HepG2 (cell line): Measurements from ENCODE around the gene TAGLN2. TPM values are rescaled to one million over a fixed set of nuclear protein-coding genes. Genes with fewer than 3 reads are reported as not detected.

Experiments
- ATAC-seq: fragments of 200-7000 bp; cut with Tn5 transposase; 3 replicates; pipeline ENCODE4 v1.9.1; 2020; ENCODE audit warnings: mild to moderate bottlenecking, moderate library complexity
- BruUV-seq: library from RNA; stranded (reverse); fragments of 400-500 nt; replicated peaks from 2 replicates; lab custom pipeline; 2021; lab: Mats Ljungman, UMichigan
- CTCF ChIA-PET: fragments of 300-600 bp; formaldehyde crosslinking; extraction: SDS; loops from one replicate; lab custom pipeline; 2021; ENCODE audit warnings: low total read pairs, inconsistent platforms, low intra/inter-chr PET ratio; lab: Yijun Ruan, JAX
- POLR2A ChIA-PET: fragments of 350-600 bp; sonication (Branson Sonifier 250); formaldehyde crosslinking; loops from one replicate; lab custom pipeline; 2020; ENCODE audit warnings: antibody characterized with exemption, inconsistent platforms; lab: Yijun Ruan, JAX
- DNase-seq: peaks from one replicate; pipeline ENCODE4 v3.0.0-alpha.2; 2015; ENCODE audit warnings: low spot score
- FAIRE-seq: peaks from 3 replicates; lab custom pipeline; 2011; peaks lifted over from hg19 to GRCh38; lab: Jason Lieb, UNC
- H2AFZ ChIP-seq: one replicate; pipeline ENCODE4 v1.6.1; 2011; ENCODE audit warnings: low read length, inconsistent platforms
- H3K27ac ChIP-seq: fragments of 300-600 bp; 3 replicates; pipeline ENCODE4 v1.8.0; 2011; ENCODE audit warnings: mixed run types, mild to moderate bottlenecking, mixed read lengths, low read length, inconsistent platforms; ENCODE audit not compliant: insufficient read depth; ENCODE audit errors: extremely low read length
- H3K27me3 ChIP-seq, 2 experiments: fragments of 200-600 bp in 1 of 2; 2 replicates in 1 of 2; 3 replicates in 1 of 2; pipeline versions ENCODE4 v1.6.0 to v1.8.0; 2011; ENCODE audit warnings: low read length in 2 of 2, mild to moderate bottlenecking in 2 of 2, moderate library complexity in 2 of 2, inconsistent platforms in 1 of 2; ENCODE audit not compliant: insufficient read depth in 2 of 2, control insufficient read depth in 1 of 2
- H3K36me3 ChIP-seq, 2 experiments: fragments of 200-600 bp in 1 of 2; replicated peaks in 1 of 2; 2 replicates in 1 of 2; 3 replicates in 1 of 2; pipeline versions ENCODE4 v1.5.1 to v1.8.0; 2011; ENCODE audit warnings: low read length in 2 of 2, inconsistent platforms in 1 of 2; ENCODE audit not compliant: insufficient read depth in 2 of 2, control insufficient read depth in 1 of 2
- H3K4me1 ChIP-seq: 2 replicates; pipeline ENCODE4 v1.5.1; 2012; ENCODE audit warnings: low read length, inconsistent platforms; ENCODE audit not compliant: insufficient read depth
- H3K4me2 ChIP-seq: 2 replicates; pipeline ENCODE4 v1.6.0; 2011; ENCODE audit warnings: low read depth, low read length, inconsistent platforms
- H3K4me3 ChIP-seq, 3 experiments: fragments of 200-600 bp in 1 of 3; sonication (generic), shearing (Covaris generic) in 1 of 3; replicated peaks in 1 of 3; 2 replicates each; pipeline ENCODE4 v1.5.1; 2011 to 2016; ENCODE audit warnings: low read length in 3 of 3, inconsistent platforms in 2 of 3, low read depth in 2 of 3, mild to moderate bottlenecking in 2 of 3, control low read depth in 1 of 3, mixed read lengths in 1 of 3; ENCODE audit not compliant: insufficient read depth in 1 of 3
- H3K79me2 ChIP-seq: one replicate; pipeline ENCODE4 v1.6.1; 2011; ENCODE audit warnings: low read length, inconsistent platforms; ENCODE audit not compliant: insufficient read depth
- H3K9ac ChIP-seq: 2 replicates; pipeline ENCODE4 v1.6.0; 2011; ENCODE audit warnings: mild to moderate bottlenecking, low read depth, low read length, inconsistent platforms; ENCODE audit not compliant: insufficient read depth
- H3K9me3 ChIP-seq: 2 replicates; pipeline ENCODE4 v1.5.1; 2012; ENCODE audit warnings: mild to moderate bottlenecking, low read length
- H4K20me1 ChIP-seq: 2 replicates; pipeline ENCODE4 v1.6.0; 2011; ENCODE audit warnings: inconsistent platforms, mild to moderate bottlenecking, low read length, moderate library complexity; ENCODE audit not compliant: insufficient read depth
- ADNP ChIP-seq: sonication (generic); formaldehyde crosslinking; IDR thresholded peaks from 2 replicates; pipeline ENCODE4 v1.4.0; 2020; ENCODE audit warnings: missing genetic modification reagents
- HNRNPH1 ChIP-seq: fragments of 200-400 bp; formaldehyde crosslinking; optimal IDR thresholded peaks from 2 replicates; pipeline ENCODE3; 2017; ENCODE audit warnings: mild to moderate bottlenecking, low read depth, low read length
- KLF11 ChIP-seq: IDR thresholded peaks from 2 replicates; pipeline ENCODE4 v1.6.1; 2016; ENCODE audit warnings: missing compliant biosample characterization
- MTF2 ChIP-seq: sonication (generic); formaldehyde crosslinking; IDR thresholded peaks from 2 replicates; pipeline ENCODE4 v1.5.0; 2020; ENCODE audit warnings: missing genetic modification reagents, borderline replicate concordance
- NFE2L1 ChIP-seq: sonication (generic); formaldehyde crosslinking; IDR thresholded peaks from 2 replicates; pipeline ENCODE4 v1.4.0; 2020; ENCODE audit warnings: missing genetic modification reagents, mild to moderate bottlenecking, borderline replicate concordance
- NFKB2 ChIP-seq: sonication (generic); formaldehyde crosslinking; IDR thresholded peaks from 2 replicates; pipeline ENCODE4 v1.4.0; 2020; ENCODE audit warnings: missing genetic modification reagents, borderline replicate concordance
- PCBP2 ChIP-seq: fragments of 200-400 bp; formaldehyde crosslinking; optimal IDR thresholded peaks from 2 replicates; pipeline ENCODE3; 2018; ENCODE audit warnings: low read length, low read depth; ENCODE audit not compliant: poor library complexity, severe bottlenecking
- RELA ChIP-seq: sonication (generic); formaldehyde crosslinking; IDR thresholded peaks from 2 replicates; pipeline ENCODE4 v1.4.0; 2020; ENCODE audit warnings: missing genetic modification reagents
- SRSF1 ChIP-seq: fragments of 200-400 bp; formaldehyde crosslinking; optimal IDR thresholded peaks from 2 replicates; pipeline ENCODE3; 2017; ENCODE audit warnings: mild to moderate bottlenecking, low read depth, low read length, moderate library complexity
- ZFYVE20 ChIP-seq: sonication (generic); formaldehyde crosslinking; IDR thresholded peaks from 2 replicates; pipeline ENCODE4 v1.8.0; 2023; ENCODE audit warnings: low read depth, mild to moderate bottlenecking, moderate library complexity, missing genetic modification reagents, borderline replicate concordance
- ZNF331 ChIP-seq: sonication (generic); formaldehyde crosslinking; IDR thresholded peaks from 2 replicates; pipeline ENCODE4 v1.4.0; 2020; ENCODE audit warnings: missing genetic modification reagents
- ZNF562 ChIP-seq: sonication (generic); formaldehyde crosslinking; IDR thresholded peaks from 2 replicates; pipeline ENCODE4 v1.8.0; 2022; ENCODE audit warnings: missing genetic modification reagents, borderline replicate concordance
- WGBS: methylation state at CpG from one replicate; pipeline ENCODE4 v1.1.6; 2017; ENCODE audit warnings: low lambda C conversion rate; 5-methylcytosine and 5-hydroxymethylcytosine counted together
- in situ Hi-C: cut with HindIII; loops from 2 replicates; pipeline ENCODE4 v1.10.0; 2017; ENCODE audit warnings: low pct_unique_long_range_greater_than_20kb; ENCODE audit not compliant: extremely low pct_ligation_motif_present
- intact Hi-C: fragments of 100-400 bp; cut with micrococcal nuclease; formaldehyde crosslinking; loops from one replicate; pipeline ENCODE4 v1.10.0; 2022; ENCODE audit not compliant: unreplicated experiment
- polyA plus RNA-seq, 8 experiments: library from polyadenylated mRNA; depleted of rRNA in 3 of 8; stranded (reverse) in 7 of 8; unstranded in 1 of 8; fragments of >200 nt; fragmentation: Illumina TruSeq in 4 of 8; extraction: Trizol in 4 of 8; gene quantifications; 2 replicates each; pipeline versions ENCODE4 v1.2.1 to v1.2.3, GENCODE V29; 2011 to 2016; ENCODE audit warnings: low read depth in 4 of 8, missing spikeins in 1 of 8, mixed read lengths in 1 of 8; ENCODE audit not compliant: insufficient read depth in 1 of 8
- total RNA-seq, 5 experiments: library from RNA; depleted of rRNA; stranded (reverse); fragments of >200 nt; fragmentation: Illumina TruSeq; extraction: Trizol; gene quantifications; 2 replicates each; pipeline ENCODE4 v1.2.3, GENCODE V29; 2016; ENCODE audit warnings: low read depth in 1 of 5
- TF ChIP-seq, protein P1 (sequence below): sonication (generic); formaldehyde crosslinking; IDR thresholded peaks from 2 replicates; pipeline ENCODE4 v1.5.0; 2020; ENCODE audit warnings: mild to moderate bottlenecking, low read depth, missing genetic modification reagents, borderline replicate concordance
- TF ChIP-seq, protein P2 (sequence below): sonication (generic); formaldehyde crosslinking; IDR thresholded peaks from 2 replicates; pipeline ENCODE4 v1.8.0; 2022; ENCODE audit warnings: missing genetic modification reagents, low read depth, mild to moderate bottlenecking, borderline replicate concordance
- TF ChIP-seq, protein P3 (sequence below): sonication (generic); formaldehyde crosslinking; IDR thresholded peaks from 2 replicates; pipeline ENCODE4 v1.4.0; 2020; ENCODE audit warnings: mild to moderate bottlenecking, missing genetic modification reagents
- TF ChIP-seq, protein P4 (sequence below): sonication (generic); formaldehyde crosslinking; IDR thresholded peaks from 2 replicates; pipeline ENCODE4 v1.8.1; 2023; ENCODE audit warnings: mild to moderate bottlenecking, missing genetic modification reagents
- TF ChIP-seq, protein P5 (sequence below): sonication (generic); formaldehyde crosslinking; IDR thresholded peaks from 2 replicates; pipeline ENCODE4 v1.4.0; 2020; ENCODE audit warnings: mild to moderate bottlenecking, missing genetic modification reagents

The TAGLN2 gene
- total and polyA plus RNA-seq, 2 of the 13 experiments (the other 11 are each of a cell fraction or from before 2014, with no cell fraction given) = 6.7 to 17.2 TPM

DNA sequence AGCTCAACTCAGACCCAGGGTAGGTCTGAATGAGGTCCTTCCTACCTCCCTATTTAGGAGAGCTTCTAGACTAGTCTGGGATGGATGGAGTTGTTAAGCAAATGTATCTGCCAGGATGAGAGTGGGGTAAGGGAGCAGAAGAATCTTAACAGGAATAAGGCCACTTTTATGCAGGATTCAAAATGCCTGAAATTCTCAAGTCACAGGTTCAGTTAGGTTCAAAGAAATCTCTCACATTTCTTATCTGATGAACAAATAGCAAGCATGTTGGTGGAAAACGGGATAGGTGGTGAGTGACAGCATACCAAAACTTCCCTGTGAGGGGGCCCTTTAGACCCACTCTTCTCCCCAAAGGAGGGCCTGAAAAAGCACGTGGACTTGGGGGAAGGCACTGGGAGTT lies 25.7 kb upstream of the TAGLN2 start:
- ChIA-PET CTCF (no interaction called here), POLR2A (no interaction called here)
- no peak overlapping the region for H3K27ac ChIP-seq
- WGBS = 0% methylated on average over 2 of the region's 2 CpGs
- no peak overlapping the region for H3K9ac ChIP-seq
- intact Hi-C loops = no loop called here
- H3K9me3 ChIP-seq = no peaks in the 10 kb centered on the region
- H3K4me2 ChIP-seq = no peak overlapping the region
- peaks cover 2 to 26% of the 10 kb centered on the region in 2 experiments; a peak in 3 of 5 replicates for H3K27me3 ChIP-seq
- H3K4me1 ChIP-seq = peaks cover under 1% of the 10 kb centered on the region; the same call in 1 of the 2 replicates
- no peaks in the 10 kb centered on the region for H3K79me2 ChIP-seq
- H3K36me3 ChIP-seq = no peaks in the 10 kb centered on the region
- no TSS peak for BruUV-seq
- H3K4me3 ChIP-seq = no peak overlapping the region
- DNase-seq (no peak), ATAC-seq (no peak)
- in situ Hi-C loops = no loop called here
- H2AFZ ChIP-seq = no peak overlapping the region
- TF ChIP-seq NFKB2 (CRISPR knock-in tag) = no peak
- TF ChIP-seq ADNP (CRISPR knock-in tag) = no peak
- TF ChIP-seq, protein P1, sequence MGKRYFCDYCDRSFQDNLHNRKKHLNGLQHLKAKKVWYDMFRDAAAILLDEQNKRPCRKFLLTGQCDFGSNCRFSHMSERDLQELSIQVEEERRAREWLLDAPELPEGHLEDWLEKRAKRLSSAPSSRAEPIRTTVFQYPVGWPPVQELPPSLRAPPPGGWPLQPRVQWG = no peak
- no peak for TF ChIP-seq RELA
- TF ChIP-seq, protein P2, sequence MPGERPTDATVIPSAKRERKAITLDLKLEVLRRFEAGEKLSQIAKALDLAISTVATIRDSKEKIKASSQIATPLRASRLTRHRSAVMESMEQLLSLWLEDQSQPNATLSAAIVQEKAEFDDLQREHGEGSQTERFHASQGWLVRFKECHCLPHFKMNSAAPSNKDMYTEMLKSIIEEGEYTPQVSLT (CRISPR knock-in tag) = no peak
- TF ChIP-seq ZNF562 = no peak
- TF ChIP-seq ZFYVE20 (CRISPR knock-in tag) = no peak
- no peak for TF ChIP-seq ZNF331 (CRISPR knock-in tag)
- TF ChIP-seq HNRNPH1 = no peak
- TF ChIP-seq SRSF1 = no peak
- TF ChIP-seq PCBP2 = no peak
- no peak for TF ChIP-seq MTF2
- TF ChIP-seq NFE2L1 = no peak
- TF ChIP-seq, protein P3, sequence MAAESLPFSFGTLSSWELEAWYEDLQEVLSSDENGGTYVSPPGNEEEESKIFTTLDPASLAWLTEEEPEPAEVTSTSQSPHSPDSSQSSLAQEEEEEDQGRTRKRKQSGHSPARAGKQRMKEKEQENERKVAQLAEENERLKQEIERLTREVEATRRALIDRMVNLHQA (CRISPR knock-in tag) = no peak
- TF ChIP-seq, protein P4, sequence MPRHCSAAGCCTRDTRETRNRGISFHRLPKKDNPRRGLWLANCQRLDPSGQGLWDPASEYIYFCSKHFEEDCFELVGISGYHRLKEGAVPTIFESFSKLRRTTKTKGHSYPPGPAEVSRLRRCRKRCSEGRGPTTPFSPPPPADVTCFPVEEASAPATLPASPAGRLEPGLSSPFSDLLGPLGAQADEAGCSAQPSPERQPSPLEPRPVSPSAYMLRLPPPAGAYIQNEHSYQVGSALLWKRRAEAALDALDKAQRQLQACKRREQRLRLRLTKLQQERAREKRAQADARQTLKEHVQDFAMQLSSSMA (CRISPR knock-in tag) = no peak
- TF ChIP-seq KLF11 (CRISPR knock-in tag) = no peak
- TF ChIP-seq, protein P5, sequence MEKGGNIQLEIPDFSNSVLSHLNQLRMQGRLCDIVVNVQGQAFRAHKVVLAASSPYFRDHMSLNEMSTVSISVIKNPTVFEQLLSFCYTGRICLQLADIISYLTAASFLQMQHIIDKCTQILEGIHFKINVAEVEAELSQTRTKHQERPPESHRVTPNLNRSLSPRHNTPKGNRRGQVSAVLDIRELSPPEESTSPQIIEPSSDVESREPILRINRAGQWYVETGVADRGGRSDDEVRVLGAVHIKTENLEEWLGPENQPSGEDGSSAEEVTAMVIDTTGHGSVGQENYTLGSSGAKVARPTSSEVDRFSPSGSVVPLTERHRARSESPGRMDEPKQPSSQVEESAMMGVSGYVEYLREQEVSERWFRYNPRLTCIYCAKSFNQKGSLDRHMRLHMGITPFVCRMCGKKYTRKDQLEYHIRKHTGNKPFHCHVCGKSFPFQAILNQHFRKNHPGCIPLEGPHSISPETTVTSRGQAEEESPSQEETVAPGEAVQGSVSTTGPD = no peak
- TF ChIP-seq, all 625 proteins: peak for 0
- no peaks in the 10 kb centered on the region for H4K20me1 ChIP-seq
- no peak for FAIRE-seq
